GM21367 (cell line): ENCODE data around the gene FRMPD2.
"Not testable (repeated sequence)": the region's sequence is repeated elsewhere in the genome, so short reads cannot be mapped to it uniquely, and the experiment has no call there.

Experiments used
- ATAC-seq: cut with Tn5 transposase; IDR thresholded peaks from one replicate; pipeline ENCODE4 v1.9.1; 2021; ENCODE audit not compliant: unreplicated experiment

FRMPD2 gene

DNA sequence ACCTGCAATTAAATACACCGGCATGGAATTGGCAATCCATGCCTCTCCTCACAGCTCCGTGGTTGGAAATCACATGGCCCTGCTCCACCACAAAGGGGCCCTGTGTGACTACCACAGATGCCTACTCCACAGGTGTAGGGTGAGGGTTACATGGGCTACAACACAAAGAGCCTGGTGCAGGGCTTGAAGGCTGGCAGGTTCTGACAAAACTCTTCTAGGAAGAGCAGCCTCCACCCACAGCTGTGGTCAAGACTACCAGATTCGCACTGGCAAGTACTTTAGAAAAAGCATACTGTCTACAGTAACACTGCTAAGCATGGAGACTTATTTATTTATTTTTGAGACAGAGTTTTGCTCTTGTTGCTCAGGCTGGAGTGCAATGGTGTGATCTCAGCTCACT is 126.9 kb downstream of the FRMPD2 start:
- not testable (repeated sequence) for ATAC-seq

DNA sequence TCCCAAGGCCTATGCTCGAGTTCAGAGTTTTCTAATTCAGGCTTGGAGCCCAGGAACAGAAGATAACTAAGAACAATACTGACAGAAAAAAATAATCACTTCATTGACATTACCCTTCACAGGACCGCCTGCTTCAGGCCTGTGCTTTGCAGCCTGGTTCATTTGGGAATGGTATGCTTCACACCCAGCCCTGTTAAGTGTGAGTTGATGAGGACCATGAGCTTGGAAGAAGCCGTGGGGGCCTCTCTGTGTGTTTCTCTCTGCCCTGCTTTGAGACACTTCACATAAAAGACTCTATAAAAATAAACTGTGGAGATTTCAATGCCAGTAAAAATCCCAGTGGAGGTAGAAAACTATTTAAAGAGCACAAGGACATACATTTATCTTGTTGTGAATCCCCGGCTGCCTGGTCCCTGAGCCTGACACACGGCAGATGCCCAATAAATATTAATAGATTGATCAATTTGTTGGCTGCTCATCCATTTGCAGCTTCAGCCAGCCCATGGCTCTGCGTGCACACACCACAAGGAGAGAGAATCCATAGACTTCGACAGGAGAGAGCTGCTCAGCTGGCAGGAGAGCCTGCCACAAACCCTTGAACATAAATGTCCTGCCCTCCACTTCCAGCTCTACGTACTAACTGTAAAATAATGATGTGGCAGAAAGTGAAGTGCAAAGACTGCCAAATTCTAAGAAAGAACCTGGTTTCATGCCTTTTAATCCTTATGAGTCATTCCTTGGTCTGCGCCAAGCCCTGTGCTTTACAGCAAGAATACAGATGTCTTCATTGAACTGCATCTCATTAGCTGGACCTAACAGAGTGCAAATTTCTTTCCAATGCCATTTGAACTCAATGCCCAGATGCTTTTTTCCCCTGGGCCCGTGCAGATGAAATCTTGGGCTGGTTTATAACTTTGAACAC is 130.5 kb downstream of the FRMPD2 start:
- ATAC-seq = not testable (repeated sequence)

DNA sequence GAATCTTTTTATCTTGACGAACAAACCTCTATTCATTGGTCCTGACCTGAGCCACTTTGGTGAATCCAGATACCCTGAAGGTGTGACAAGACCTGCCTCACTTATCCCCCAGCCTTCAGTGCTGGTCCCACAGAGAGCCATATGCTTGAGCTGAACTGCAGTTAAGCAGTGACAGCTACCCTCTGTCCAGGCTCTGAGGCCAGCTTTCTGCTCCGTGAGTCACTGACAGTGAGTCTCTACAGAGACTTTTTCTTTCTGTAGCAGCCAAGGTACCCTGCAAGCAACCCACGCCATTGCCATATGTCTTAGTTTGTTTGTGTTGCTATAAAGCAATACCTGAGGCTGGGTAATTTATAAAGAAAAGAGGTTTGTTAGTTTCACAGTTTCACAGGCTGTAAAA is 133.5 kb downstream of the FRMPD2 start:
- not testable (repeated sequence) for ATAC-seq

DNA sequence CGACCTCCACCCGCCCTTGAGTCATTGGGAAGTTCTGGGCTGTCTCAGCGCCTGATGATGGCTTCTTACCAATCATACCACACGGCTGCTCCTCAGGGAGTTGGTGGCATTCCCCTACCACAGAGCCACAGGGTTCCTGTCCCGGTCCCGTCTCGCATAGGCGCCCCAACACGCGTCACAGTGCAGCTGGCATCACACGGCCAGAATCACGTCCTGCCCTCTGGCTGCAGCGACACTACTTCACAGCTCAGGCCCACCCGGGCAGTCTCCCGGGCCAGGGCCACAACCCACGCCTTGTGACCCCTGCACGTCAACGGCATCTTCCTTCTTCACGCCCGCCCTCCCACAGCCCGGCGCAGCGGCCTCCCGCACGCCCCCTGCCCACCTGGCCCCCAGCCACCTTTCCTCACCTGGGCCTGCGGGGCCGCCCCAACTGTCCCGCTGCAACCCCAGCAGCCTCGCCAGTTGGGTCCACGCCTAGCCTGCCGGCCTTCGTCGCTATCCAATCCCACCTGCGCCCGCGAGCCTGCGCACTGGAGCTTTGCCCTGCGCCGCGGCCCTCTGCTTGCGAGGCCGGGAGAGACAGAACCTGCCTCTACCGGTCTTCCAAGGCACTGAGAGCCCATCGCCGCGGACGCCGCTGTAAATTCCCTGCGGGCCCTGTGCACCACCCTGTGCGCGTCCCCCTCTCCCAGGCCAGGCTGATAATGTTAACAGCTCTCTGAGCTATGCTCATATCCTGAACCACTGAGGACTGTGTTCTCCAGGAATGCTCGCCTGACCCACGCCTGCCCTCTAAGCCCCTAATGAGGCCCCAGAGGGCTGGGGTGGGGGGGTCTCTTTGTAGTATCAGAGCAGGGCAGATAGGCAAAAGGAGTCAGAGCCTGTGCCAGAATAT is 134.3 kb downstream of the FRMPD2 start:
- not testable (repeated sequence) for ATAC-seq

DNA sequence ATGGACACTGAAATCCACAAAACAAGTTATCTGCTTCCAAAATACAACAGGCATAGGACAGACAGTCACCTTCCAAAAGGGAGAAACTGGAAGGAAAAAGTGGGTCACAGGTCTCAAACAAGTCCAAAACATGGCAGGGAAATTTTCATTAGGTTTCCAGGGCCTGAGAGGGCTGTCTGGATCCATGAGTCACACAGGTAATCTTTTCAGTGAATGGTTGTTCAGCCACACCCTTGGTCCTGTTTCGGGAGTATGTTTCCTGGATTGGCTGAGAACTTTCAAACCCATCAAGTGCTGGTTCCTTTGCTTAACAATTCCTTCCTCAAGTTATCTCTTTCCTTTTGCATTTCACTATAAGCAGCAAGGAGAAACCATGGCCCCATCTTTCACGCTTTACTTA is 145.5 kb downstream of the FRMPD2 start:
- not testable (repeated sequence) for ATAC-seq

DNA sequence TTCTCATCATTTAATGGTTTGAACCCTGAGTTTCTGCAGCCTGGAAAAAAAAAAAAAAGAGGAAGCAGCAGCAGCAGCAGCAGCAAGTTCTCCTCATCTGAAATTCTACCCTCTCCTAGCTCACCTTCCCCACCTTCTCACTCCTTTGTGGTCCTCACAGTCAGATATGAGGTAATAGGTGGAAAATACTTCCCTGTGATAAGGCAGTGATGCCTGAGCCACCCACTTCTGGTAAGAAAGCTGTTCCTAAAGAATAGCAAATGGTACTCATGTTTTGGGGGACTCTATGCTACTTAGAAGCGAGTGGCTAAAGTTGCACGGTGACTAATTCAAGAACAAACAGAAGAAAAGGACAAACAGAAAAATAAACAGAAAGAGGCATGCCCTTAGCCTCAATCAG is 148.2 kb downstream of the FRMPD2 start:
- ATAC-seq = not testable (repeated sequence)

DNA sequence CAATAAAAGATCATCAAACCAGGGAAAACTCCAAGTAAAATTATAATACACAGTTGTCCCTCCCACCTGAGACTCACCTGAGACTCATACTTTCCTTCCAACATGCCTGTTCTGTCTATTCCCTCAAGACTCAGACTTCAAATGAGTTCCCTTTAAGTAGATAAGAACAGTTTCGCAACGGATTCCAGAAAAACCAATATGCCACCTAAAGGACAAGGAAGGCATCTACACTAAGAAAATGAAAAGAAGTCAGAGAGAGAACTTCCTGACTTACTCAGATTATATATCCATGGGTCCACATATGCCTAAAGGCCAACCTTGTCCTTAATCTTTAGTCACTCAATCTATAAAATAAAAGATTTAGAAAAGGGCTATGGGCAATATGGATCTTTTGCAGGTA is 148.9 kb downstream of the FRMPD2 start:
- not testable (repeated sequence) for ATAC-seq

DNA sequence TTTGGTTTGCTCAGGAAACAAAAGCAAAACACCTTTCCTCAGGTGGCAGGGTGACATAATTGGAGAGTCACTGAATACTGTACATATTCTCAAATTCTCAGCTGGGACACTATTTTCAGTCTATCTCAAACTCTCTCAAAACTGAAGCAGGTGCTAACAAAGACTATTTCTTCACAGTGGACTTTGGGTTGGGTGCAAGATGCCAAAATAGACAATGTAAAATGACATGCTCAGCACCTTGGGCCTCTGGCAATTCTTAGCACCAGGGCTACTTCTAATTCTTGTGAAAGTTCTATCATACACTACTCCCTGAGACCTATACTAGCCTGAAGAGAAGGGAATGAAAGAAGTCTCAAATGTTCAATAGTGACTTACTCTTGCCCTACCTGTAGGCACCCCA is 151.9 kb downstream of the FRMPD2 start:
- ATAC-seq = not testable (repeated sequence)

DNA sequence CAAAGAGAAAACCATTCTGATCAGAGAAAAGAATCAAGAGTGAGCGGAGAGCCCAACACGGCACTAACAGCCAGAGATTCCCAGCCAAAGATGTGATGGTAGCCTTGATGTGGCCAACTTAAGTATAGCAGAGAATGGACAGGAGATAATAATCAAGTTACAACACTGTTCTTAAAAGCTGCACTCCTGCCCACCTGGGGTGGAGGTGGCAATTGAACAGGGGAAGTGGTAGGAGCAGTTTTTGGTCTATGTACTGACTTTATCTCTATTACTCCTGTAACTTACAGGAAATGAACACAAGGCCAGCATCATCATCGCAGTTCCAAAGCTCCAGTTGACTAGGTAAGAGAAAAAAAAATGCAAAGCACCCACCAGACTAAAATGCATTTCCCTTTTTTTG is 164.2 kb downstream of the FRMPD2 start:
- not testable (repeated sequence) for ATAC-seq
